ENCODE measurements around the gene TBPL2.

The TBPL2 gene

DNA sequence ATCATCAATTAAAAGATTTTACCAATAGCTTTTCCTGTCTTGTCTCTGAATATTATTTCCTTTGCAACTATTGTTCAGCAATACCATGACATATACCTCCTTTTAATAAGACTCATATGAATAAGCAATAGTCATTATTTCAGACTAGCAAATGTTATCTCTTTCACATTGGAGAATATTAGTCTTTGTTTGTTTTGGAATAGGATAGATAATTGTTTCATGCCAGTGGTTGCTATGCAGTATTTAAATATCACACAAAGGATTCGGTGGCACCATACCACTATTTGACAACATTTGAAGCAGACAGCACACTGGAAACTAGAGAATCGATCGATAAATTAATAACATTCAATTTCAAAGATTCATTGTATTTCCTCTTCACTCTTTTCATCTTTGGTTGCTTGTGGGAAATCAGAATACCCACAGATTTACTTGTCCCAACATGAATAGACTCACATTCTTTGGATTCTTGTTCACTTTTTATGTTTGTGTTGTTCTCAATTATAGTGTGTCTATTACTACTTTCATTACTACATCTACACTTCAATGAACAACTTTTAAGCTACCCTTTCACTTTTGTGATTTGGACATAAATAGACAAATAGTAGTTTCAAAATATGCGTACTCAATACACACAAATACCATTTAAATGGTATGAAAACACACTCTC is 42.7 kb upstream of the TBPL2 start:
- Histone ChIP-seq H3K4me1 (ENCODE audit: control insufficient read depth, insufficient read depth, low read length) (no peaks in the 10 kb centered on the region), H3K27ac (ENCODE audit: extremely low read depth, low read depth, low read length) (no peak overlapping the region), H3K4me3 (ENCODE audit: low read depth, low read length) (no peak overlapping the region), H3K9me3 (ENCODE audit: control insufficient read depth, insufficient read depth, low read depth, low read length) (no peaks in the 10 kb centered on the region), H3K36me3 (ENCODE audit: control insufficient read depth in 2 of 2, insufficient read depth in 1 of 2, low read length in 2 of 2) (no peaks in the 10 kb centered on the region)
- TF ChIP-seq ZNF514 (tag by site-specific recombination; IDR thresholded peaks at IDR 0.05) (no peak), ZNF610 (tag by site-specific recombination; IDR thresholded peaks at IDR 0.05; ENCODE audit: borderline replicate concordance) (no peak), ZNF354C (tag by site-specific recombination; IDR thresholded peaks at IDR 0.05; ENCODE audit: borderline replicate concordance, low read depth) (no peak), KLF16 (tag by site-specific recombination; IDR thresholded peaks at IDR 0.05) (no peak), ZNF571 (tag by site-specific recombination; IDR thresholded peaks at IDR 0.05) (no peak), ZNF175 (tag by site-specific recombination; IDR thresholded peaks at IDR 0.05) (no peak), ZNF621 (tag by site-specific recombination; IDR thresholded peaks at IDR 0.05) (no peak), ZNF785 (tag by site-specific recombination; IDR thresholded peaks at IDR 0.05) (no peak), ZBTB7A (tag by site-specific recombination; IDR thresholded peaks at IDR 0.05; ENCODE audit: low read depth) (no peak), GLIS2 (tag by site-specific recombination; IDR thresholded peaks at IDR 0.05) (no peak), ZNF366 (tag by site-specific recombination; conservative IDR thresholded peaks at IDR 0.05) (no peak), ZNF670 (tag by site-specific recombination; IDR thresholded peaks at IDR 0.05; ENCODE audit: low read depth) (no peak)
- TF ChIP-seq, protein P1, sequence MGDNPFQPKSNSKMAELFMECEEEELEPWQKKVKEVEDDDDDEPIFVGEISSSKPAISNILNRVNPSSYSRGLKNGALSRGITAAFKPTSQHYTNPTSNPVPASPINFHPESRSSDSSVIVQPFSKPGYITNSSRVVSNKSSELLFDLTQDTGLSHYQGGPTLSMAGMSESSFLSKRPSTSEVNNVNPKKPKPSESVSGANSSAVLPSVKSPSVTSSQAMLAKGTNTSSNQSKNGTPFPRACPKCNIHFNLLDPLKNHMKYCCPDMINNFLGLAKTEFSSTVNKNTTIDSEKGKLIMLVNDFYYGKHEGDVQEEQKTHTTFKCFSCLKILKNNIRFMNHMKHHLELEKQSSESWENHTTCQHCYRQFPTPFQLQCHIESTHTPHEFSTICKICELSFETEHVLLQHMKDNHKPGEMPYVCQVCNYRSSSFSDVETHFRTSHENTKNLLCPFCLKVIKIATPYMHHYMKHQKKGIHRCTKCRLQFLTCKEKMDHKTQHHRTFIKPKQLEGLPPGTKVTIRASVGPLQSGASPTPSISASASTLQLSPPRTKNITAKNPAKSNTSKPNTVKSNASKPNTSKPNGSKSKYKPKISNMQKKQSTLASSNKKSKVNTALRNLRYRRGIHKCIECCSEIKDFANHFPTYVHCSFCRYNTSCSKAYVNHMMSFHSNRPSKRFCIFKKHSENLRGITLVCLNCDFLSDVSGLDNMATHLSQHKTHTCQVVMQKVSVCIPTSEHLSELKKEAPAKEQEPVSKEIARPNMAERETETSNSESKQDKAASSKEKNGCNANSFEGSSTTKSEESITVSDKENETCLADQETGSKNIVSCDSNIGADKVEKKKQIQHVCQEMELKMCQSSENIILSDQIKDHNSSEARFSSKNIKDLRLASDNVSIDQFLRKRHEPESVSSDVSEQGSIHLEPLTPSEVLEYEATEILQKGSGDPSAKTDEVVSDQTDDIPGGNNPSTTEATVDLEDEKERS (tag by site-specific recombination; IDR thresholded peaks at IDR 0.05): no peak
- TF ChIP-seq, protein P2, sequence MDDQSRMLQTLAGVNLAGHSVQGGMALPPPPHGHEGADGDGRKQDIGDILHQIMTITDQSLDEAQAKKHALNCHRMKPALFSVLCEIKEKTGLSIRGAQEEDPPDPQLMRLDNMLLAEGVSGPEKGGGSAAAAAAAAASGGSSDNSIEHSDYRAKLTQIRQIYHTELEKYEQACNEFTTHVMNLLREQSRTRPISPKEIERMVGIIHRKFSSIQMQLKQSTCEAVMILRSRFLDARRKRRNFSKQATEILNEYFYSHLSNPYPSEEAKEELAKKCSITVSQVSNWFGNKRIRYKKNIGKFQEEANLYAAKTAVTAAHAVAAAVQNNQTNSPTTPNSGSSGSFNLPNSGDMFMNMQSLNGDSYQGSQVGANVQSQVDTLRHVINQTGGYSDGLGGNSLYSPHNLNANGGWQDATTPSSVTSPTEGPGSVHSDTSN (CRISPR knock-in tag; IDR thresholded peaks at IDR 0.05): no peak
- TF ChIP-seq, protein P3, sequence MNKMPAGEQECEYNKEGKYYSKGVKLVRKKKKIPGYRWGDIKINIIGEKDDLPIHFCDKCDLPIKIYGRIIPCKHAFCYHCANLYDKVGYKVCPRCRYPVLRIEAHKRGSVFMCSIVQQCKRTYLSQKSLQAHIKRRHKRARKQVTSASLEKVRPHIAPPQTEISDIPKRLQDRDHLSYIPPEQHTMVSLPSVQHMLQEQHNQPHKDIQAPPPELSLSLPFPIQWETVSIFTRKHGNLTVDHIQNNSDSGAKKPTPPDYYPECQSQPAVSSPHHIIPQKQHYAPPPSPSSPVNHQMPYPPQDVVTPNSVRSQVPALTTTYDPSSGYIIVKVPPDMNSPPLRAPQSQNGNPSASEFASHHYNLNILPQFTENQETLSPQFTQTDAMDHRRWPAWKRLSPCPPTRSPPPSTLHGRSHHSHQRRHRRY (tag by site-specific recombination; IDR thresholded peaks at IDR 0.05): no peak
- TF ChIP-seq, protein P4, sequence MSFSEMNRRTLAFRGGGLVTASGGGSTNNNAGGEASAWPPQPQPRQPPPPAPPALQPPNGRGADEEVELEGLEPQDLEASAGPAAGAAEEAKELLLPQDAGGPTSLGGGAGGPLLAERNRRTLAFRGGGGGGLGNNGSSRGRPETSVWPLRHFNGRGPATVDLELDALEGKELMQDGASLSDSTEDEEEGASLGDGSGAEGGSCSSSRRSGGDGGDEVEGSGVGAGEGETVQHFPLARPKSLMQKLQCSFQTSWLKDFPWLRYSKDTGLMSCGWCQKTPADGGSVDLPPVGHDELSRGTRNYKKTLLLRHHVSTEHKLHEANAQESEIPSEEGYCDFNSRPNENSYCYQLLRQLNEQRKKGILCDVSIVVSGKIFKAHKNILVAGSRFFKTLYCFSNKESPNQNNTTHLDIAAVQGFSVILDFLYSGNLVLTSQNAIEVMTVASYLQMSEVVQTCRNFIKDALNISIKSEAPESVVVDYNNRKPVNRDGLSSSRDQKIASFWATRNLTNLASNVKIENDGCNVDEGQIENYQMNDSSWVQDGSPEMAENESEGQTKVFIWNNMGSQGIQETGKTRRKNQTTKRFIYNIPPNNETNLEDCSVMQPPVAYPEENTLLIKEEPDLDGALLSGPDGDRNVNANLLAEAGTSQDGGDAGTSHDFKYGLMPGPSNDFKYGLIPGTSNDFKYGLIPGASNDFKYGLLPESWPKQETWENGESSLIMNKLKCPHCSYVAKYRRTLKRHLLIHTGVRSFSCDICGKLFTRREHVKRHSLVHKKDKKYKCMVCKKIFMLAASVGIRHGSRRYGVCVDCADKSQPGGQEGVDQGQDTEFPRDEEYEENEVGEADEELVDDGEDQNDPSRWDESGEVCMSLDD (tag by site-specific recombination; IDR thresholded peaks at IDR 0.05): no peak
- TF ChIP-seq, protein P5, sequence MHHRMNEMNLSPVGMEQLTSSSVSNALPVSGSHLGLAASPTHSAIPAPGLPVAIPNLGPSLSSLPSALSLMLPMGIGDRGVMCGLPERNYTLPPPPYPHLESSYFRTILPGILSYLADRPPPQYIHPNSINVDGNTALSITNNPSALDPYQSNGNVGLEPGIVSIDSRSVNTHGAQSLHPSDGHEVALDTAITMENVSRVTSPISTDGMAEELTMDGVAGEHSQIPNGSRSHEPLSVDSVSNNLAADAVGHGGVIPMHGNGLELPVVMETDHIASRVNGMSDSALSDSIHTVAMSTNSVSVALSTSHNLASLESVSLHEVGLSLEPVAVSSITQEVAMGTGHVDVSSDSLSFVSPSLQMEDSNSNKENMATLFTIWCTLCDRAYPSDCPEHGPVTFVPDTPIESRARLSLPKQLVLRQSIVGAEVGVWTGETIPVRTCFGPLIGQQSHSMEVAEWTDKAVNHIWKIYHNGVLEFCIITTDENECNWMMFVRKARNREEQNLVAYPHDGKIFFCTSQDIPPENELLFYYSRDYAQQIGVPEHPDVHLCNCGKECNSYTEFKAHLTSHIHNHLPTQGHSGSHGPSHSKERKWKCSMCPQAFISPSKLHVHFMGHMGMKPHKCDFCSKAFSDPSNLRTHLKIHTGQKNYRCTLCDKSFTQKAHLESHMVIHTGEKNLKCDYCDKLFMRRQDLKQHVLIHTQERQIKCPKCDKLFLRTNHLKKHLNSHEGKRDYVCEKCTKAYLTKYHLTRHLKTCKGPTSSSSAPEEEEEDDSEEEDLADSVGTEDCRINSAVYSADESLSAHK (tag by site-specific recombination; IDR thresholded peaks at IDR 0.05): no peak
- TF ChIP-seq, protein P6, sequence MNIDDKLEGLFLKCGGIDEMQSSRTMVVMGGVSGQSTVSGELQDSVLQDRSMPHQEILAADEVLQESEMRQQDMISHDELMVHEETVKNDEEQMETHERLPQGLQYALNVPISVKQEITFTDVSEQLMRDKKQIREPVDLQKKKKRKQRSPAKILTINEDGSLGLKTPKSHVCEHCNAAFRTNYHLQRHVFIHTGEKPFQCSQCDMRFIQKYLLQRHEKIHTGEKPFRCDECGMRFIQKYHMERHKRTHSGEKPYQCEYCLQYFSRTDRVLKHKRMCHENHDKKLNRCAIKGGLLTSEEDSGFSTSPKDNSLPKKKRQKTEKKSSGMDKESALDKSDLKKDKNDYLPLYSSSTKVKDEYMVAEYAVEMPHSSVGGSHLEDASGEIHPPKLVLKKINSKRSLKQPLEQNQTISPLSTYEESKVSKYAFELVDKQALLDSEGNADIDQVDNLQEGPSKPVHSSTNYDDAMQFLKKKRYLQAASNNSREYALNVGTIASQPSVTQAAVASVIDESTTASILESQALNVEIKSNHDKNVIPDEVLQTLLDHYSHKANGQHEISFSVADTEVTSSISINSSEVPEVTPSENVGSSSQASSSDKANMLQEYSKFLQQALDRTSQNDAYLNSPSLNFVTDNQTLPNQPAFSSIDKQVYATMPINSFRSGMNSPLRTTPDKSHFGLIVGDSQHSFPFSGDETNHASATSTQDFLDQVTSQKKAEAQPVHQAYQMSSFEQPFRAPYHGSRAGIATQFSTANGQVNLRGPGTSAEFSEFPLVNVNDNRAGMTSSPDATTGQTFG (tag by site-specific recombination; IDR thresholded peaks at IDR 0.05; ENCODE audit: borderline replicate concordance): no peak
- ChIA-PET POLR2A (no interaction called here), CTCF (no interaction called here)
